Kidney epithelial cell (primary cell): ENCODE results near the gene RARRES1. TPM values are rescaled to one million over a fixed set of nuclear protein-coding genes. Genes with fewer than 3 reads are reported as not detected.

Experiments used
- DNase-seq: peaks from one replicate; pipeline ENCODE4 v3.0.0-alpha.2; 2010; ENCODE audit warnings: low read depth
- H3K27me3 ChIP-seq: 2 replicates; pipeline ENCODE4 v1.6.0; 2011; ENCODE audit warnings: low read length; ENCODE audit not compliant: control insufficient read depth, insufficient read depth
- H3K36me3 ChIP-seq: 2 replicates; pipeline ENCODE4 v1.5.1; 2011; ENCODE audit warnings: low read length; ENCODE audit not compliant: control insufficient read depth, insufficient read depth
- H3K4me3 ChIP-seq: 2 replicates; pipeline ENCODE4 v1.5.1; 2011; ENCODE audit warnings: low read depth, mild to moderate bottlenecking, control low read depth, low read length
- total RNA-seq: library from RNA; depleted of rRNA; stranded (reverse); fragments of >200 nt; gene quantifications from 2 replicates; pipeline ENCODE4 v1.2.3, GENCODE V29; 2015
- TF ChIP-seq, protein P1 (sequence below): IDR thresholded peaks from 2 replicates; pipeline ENCODE4 v1.5.1; 2011; ENCODE audit warnings: mild to moderate bottlenecking, moderate library complexity, low read length, control low read depth, inconsistent platforms; ENCODE audit not compliant: insufficient read depth, poor library complexity, severe bottlenecking

The RARRES1 gene
- total RNA-seq, 1 donor from 2014 or later, result 5.3 TPM

DNA sequence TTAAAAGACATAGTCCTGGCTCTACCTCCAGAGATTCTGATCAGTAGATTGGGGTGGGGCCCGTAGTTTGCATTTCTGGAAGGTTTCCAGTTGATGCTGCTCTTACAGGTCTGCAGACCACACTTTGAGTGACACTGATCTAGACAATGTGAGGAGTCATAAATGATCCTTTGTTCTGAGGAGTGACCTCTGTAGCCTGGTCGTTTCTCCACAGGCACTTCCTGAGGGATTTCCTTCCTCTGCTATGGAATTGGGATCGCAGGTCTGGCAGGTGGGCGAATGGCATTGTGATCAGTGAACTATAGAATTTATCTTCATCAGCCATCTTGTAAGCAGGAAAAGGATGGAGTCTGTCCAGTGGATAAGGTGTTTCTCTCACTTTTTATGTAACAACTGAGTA is 82.5 kb downstream of the RARRES1 start:
- H3K36me3 ChIP-seq, result no peaks in the 10 kb centered on the region
- H3K4me3 ChIP-seq, result no peak overlapping the region
- no peaks in the 10 kb centered on the region for H3K27me3 ChIP-seq
- DNase-seq, result no peak
- TF ChIP-seq, protein P1, sequence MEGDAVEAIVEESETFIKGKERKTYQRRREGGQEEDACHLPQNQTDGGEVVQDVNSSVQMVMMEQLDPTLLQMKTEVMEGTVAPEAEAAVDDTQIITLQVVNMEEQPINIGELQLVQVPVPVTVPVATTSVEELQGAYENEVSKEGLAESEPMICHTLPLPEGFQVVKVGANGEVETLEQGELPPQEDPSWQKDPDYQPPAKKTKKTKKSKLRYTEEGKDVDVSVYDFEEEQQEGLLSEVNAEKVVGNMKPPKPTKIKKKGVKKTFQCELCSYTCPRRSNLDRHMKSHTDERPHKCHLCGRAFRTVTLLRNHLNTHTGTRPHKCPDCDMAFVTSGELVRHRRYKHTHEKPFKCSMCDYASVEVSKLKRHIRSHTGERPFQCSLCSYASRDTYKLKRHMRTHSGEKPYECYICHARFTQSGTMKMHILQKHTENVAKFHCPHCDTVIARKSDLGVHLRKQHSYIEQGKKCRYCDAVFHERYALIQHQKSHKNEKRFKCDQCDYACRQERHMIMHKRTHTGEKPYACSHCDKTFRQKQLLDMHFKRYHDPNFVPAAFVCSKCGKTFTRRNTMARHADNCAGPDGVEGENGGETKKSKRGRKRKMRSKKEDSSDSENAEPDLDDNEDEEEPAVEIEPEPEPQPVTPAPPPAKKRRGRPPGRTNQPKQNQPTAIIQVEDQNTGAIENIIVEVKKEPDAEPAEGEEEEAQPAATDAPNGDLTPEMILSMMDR, result no peak

Other genes with a start within 250 kb of the RARRES1 start
- gene MLF1, start 161.3 kb downstream of the RARRES1 start, total RNA-seq, result 12.8 and 20.4 TPM in 2 replicates
- 45.5 and 55.0 TPM in 2 replicates for gene GFM1, start 87.9 kb downstream of the RARRES1 start, total RNA-seq
- gene LXN, start 59.8 kb downstream of the RARRES1 start, total RNA-seq, result 4.0 and 4.9 TPM in 2 replicates
- 55.8 and 61.0 TPM in 2 replicates for gene MFSD1, start 69.6 kb upstream of the RARRES1 start, total RNA-seq